Subcutaneous adipose tissue (tissue), 4 donors: ENCODE measurements around the gene RPL38. TPM values are rescaled to one million over a fixed set of nuclear protein-coding genes. Genes with fewer than 3 reads are reported as not detected.

ENCODE experiments used
- CTCF ChIP-seq: fragments of 450-650 bp; IDR thresholded peaks from one replicate; pipeline ENCODE4 v1.5.1; 2016; ENCODE audit warnings: low read depth, mild to moderate bottlenecking, control low read depth, antibody characterized with exemption, moderate library complexity
- total RNA-seq, 4 donors: library from RNA; depleted of rRNA; stranded (reverse); fragments of >200 nt; gene quantifications; one replicate each; pipeline ENCODE4 v1.1.0, GENCODE V29; 2016

RPL38 gene
- total RNA-seq, 4 donors from 2014 or later: 410 to 881 (median 581) TPM

GRCh38 chr17:74240618-74241205 is 37.2 kb downstream of the RPL38 start:
- TF ChIP-seq CTCF: no peak

GRCh38 chr17:74241431-74241830 is 38.0 kb downstream of the RPL38 start:
- no peak for TF ChIP-seq CTCF

- TF ChIP-seq CTCF: no peak
These were observed 38.4 kb downstream of the RPL38 start for GRCh38 chr17:74241847-74242246.

GRCh38 chr17:74243013-74243755 is 39.7 kb downstream of the RPL38 start:
- no peak for TF ChIP-seq CTCF

- no peak for TF ChIP-seq CTCF
These were observed 40.6 kb downstream of the RPL38 start for GRCh38 chr17:74244128-74244527.

DNA sequence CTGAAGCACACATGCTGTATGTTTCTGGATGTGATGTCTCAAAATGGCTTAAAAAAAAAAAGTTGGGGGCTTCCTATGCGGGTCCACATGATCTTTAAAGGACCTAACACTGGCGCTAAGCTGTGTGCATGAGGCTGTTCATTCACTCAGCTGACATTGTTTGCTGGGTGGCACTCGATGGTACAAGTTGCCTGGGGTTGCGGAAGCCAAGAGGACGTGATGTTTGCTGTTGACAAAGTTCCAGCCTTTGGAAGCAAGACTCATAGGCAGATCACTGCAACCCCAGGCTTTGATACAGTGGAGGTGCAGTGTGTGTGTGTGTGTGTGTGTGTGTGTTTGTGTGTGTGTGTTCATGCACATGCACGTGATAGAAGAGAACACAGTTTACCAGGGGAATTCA is 41.1 kb downstream of the RPL38 start:
- TF ChIP-seq CTCF: no peak

GRCh38 chr17:74245145-74245831 is 41.8 kb downstream of the RPL38 start:
- TF ChIP-seq CTCF: no peak
